Effector memory CD8-positive, alpha-beta T cell (primary cell): ENCODE data around the gene PSTPIP1.

Experiments
- ATAC-seq: fragments of 150-1000 bp; cut with Tn5 transposase; replicated peaks from 2 replicates; pipeline ENCODE4 v1.10.0; 2021; ENCODE audit warnings: mild to moderate bottlenecking, moderate library complexity
- DNase-seq, 3 experiments: peaks; one replicate each; pipeline ENCODE4 v3.0.0; 2021
- H3K27ac Mint-ChIP-seq, 2 donors: one replicate each; pipeline ENCODE4 v1.8.0; 2022; ENCODE audit warnings: mild to moderate bottlenecking in 2 of 2, mixed read lengths in 2 of 2, moderate library complexity in 2 of 2
- H3K27me3 Mint-ChIP-seq, 2 donors: one replicate each; pipeline ENCODE4 v1.8.0; 2022; ENCODE audit warnings: mixed read lengths in 2 of 2
- H3K36me3 Mint-ChIP-seq: one replicate; pipeline ENCODE4 v1.8.0; 2022; ENCODE audit warnings: mild to moderate bottlenecking, moderate library complexity, mixed read lengths; ENCODE audit not compliant: insufficient read depth
- H3K4me1 Mint-ChIP-seq, 2 donors: one replicate each; pipeline ENCODE4 v1.8.0; 2022; ENCODE audit warnings: low read depth in 2 of 2, mixed read lengths in 2 of 2
- H3K4me3 Mint-ChIP-seq, 2 donors: one replicate each; pipeline ENCODE4 v1.8.0; 2022; ENCODE audit warnings: mild to moderate bottlenecking in 2 of 2, mixed read lengths in 2 of 2, moderate library complexity in 2 of 2
- H3K9me3 Mint-ChIP-seq, 2 donors: one replicate each; pipeline ENCODE4 v1.8.0; 2022; ENCODE audit warnings: mixed read lengths in 2 of 2

The PSTPIP1 gene

GRCh38 chr15:77069521-77070121 lies 74.7 kb downstream of the PSTPIP1 start:
- Mint-ChIP-seq H3K9me3 (no peaks in the 10 kb centered on the region), H3K27ac (peak overlapping the region; percentile 72 to 85), H3K4me1 (peaks cover 12 to 15% of the 10 kb centered on the region in 2 donors), H3K4me3 (peak overlapping the region; percentile 76 to 77), H3K27me3 (peaks cover 0 to 4% of the 10 kb centered on the region in 2 donors), H3K36me3 (peaks cover 4% of the 10 kb centered on the region)
- ATAC-seq (no peak), DNase-seq (no peak)

- peak overlapping the region; percentile 76 to 77 for H3K4me3 Mint-ChIP-seq
- peaks cover 0 to 9% of the 10 kb centered on the region in 2 donors for H3K27me3 Mint-ChIP-seq
- H3K27ac Mint-ChIP-seq = peak overlapping the region; percentile 72 to 85
- DNase-seq (peak in 1 of 3 experiments; percentile 28), ATAC-seq (no peak)
- peaks cover 12 to 15% of the 10 kb centered on the region in 2 donors for H3K4me1 Mint-ChIP-seq
- no peaks in the 10 kb centered on the region for H3K9me3 Mint-ChIP-seq
- peaks cover 8% of the 10 kb centered on the region for H3K36me3 Mint-ChIP-seq
These were observed 75.2 kb downstream of the PSTPIP1 start for GRCh38 chr15:77070180-77070494.

DNA sequence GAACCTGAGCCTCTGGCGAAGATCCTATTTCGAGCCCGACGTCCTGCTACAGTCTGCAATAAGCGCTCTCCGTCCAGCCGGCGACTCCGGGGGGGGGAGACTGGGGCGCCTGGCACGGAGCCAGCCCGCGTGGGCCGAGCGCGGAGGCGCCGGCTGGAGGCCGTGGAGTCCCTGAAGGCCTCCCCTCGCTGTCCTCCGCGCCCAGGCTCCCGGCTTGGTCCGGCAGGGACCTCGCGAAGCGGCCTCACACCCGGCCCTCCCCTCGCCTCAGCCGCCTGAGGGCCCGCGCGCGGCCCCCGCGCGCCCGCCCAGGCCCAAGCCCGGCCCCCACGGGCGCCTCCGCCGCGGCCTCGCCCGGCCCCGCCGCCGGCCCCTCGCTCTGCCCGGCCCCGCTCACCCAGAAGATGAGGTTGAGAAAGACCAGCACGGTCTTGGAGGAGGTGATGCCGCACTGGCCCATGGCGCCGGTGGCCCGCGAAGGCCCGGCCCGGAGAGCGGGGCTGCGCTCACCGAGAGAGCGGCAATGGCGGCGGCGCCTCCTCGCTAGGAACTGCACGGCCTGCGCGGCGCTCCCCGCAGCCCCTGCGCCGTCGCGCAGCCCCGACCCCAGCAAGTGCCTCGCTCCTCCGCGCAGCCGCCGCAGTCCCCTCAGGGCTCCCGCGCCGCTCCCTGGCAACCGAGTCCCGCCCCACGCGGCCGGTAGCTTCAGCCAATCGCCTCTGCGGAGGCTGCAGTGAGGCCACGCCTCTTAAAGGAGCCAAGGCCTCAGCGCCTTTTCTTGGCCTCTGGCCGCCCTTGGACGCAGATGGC lies 75.8 kb downstream of the PSTPIP1 start, which contains the start of gene TSPAN3:
Gene TSPAN3, minus strand, starts transcription at position 615 of the 810 bp plus-strand sequence. Its CDS starts 155 bp downstream, at position 460.
- ATAC-seq = peak; percentile 98
- peaks cover 0 to 15% of the 10 kb centered on the region in 2 donors for H3K27me3 Mint-ChIP-seq
- H3K4me1 Mint-ChIP-seq = peaks cover 12 to 15% of the 10 kb centered on the region in 2 donors
- H3K36me3 Mint-ChIP-seq = peaks cover 9% of the 10 kb centered on the region
- no peaks in the 10 kb centered on the region for H3K9me3 Mint-ChIP-seq
- H3K4me3 Mint-ChIP-seq = peak within 1 kb of the TSS; percentile 77 to 82
- H3K27ac Mint-ChIP-seq = peak within 1 kb of the TSS; percentile 72 to 85
- peak; percentile 90 to 91 (median 91) for DNase-seq

DNA sequence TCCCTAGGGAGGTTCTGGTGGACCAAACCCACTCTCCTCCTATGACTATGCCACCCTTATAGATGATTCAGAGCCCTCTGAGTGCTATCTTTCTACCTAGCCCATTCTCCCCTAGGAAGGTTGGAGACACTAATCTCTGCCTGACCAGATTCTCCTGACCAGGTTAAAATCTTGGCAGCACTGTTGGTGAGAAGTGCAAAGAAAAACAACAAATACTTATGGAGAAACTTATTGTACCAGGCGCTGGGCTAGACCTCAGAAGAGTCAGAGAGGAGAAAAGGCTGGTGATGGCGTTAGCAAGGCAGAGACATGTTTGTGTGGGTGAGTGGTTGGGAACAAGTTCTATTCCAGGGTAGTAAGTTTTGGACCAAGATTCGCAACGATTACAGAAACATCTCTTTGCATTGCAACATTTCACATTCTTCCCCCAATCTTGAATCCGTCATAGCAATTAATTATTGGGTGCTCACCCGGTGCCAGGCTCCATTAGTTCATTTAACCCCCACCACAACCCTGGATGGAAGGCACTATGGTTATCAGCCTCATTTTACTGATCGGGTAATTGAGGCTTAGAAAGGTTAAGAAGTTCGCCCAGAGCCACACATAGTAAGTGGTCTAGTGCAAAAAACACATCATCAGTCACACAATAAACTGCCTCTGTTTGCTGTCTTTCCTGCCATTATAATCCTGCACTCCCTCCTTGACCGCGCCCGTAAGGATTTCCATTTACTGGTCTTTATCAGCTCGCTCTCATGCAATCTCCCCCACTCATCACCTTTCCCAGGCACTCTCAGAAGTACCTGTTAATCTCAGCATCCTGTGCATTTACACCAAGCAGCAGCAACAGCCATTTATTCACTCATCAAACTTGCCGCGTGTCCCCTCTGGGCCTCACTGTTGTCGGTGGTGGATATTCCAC lies 76.6 kb downstream of the PSTPIP1 start:
- ATAC-seq = no peak
- peak overlapping the region; percentile 77 to 82 for H3K4me3 Mint-ChIP-seq
- DNase-seq = no peak
- peak overlapping the region; percentile 49 to 72 for H3K27ac Mint-ChIP-seq
- H3K9me3 Mint-ChIP-seq = no peaks in the 10 kb centered on the region
- H3K36me3 Mint-ChIP-seq = peaks cover 9% of the 10 kb centered on the region
- H3K27me3 Mint-ChIP-seq = peaks cover 0 to 15% of the 10 kb centered on the region in 2 donors
- H3K4me1 Mint-ChIP-seq = peaks cover 12 to 15% of the 10 kb centered on the region in 2 donors

- H3K36me3 Mint-ChIP-seq = peaks cover 9% of the 10 kb centered on the region
- peaks cover 0 to 15% of the 10 kb centered on the region in 2 donors for H3K27me3 Mint-ChIP-seq
- no peaks in the 10 kb centered on the region for H3K9me3 Mint-ChIP-seq
- no peak overlapping the region for H3K4me3 Mint-ChIP-seq
- peaks cover 11 to 13% of the 10 kb centered on the region in 2 donors for H3K4me1 Mint-ChIP-seq
- H3K27ac Mint-ChIP-seq = peak overlapping the region in 1 of 2 donors; percentile 75
- no peak for ATAC-seq
- no peak for DNase-seq
These were observed 79.4 kb downstream of the PSTPIP1 start for GRCh38 chr15:77074350-77074749.

GRCh38 chr15:77075528-77075927 lies 80.6 kb downstream of the PSTPIP1 start:
- peaks cover 5 to 8% of the 10 kb centered on the region in 2 donors for H3K4me1 Mint-ChIP-seq
- H3K27ac Mint-ChIP-seq = no peak overlapping the region
- ATAC-seq = no peak
- no peak overlapping the region for H3K4me3 Mint-ChIP-seq
- H3K27me3 Mint-ChIP-seq = peaks cover 0 to 15% of the 10 kb centered on the region in 2 donors
- no peaks in the 10 kb centered on the region for H3K9me3 Mint-ChIP-seq
- DNase-seq = no peak
- peaks cover 9% of the 10 kb centered on the region for H3K36me3 Mint-ChIP-seq

- DNase-seq (no peak), ATAC-seq (no peak)
- Mint-ChIP-seq H3K27me3 (peaks cover 0 to 15% of the 10 kb centered on the region in 2 donors), H3K27ac (no peak overlapping the region), H3K4me3 (no peak overlapping the region), H3K4me1 (peaks cover under 1 to 4% of the 10 kb centered on the region in 2 donors), H3K36me3 (peaks cover 5% of the 10 kb centered on the region), H3K9me3 (no peaks in the 10 kb centered on the region)
These were observed 81.5 kb downstream of the PSTPIP1 start for GRCh38 chr15:77076323-77076915.

GRCh38 chr15:77081971-77082370 lies 87.0 kb downstream of the PSTPIP1 start:
- ATAC-seq = no peak
- no peak for DNase-seq
- no peaks in the 10 kb centered on the region for H3K27me3 Mint-ChIP-seq
- no peaks in the 10 kb centered on the region for H3K9me3 Mint-ChIP-seq
- H3K4me3 Mint-ChIP-seq = no peak overlapping the region
- H3K27ac Mint-ChIP-seq = no peak overlapping the region
- peaks cover 9 to 16% of the 10 kb centered on the region in 2 donors for H3K4me1 Mint-ChIP-seq
- no peaks in the 10 kb centered on the region for H3K36me3 Mint-ChIP-seq

GRCh38 chr15:77083381-77084160 lies 88.6 kb downstream of the PSTPIP1 start:
- Mint-ChIP-seq H3K36me3 (no peaks in the 10 kb centered on the region), H3K4me3 (peak overlapping the region; percentile 72 to 77), H3K9me3 (no peaks in the 10 kb centered on the region), H3K4me1 (peaks cover 9 to 16% of the 10 kb centered on the region in 2 donors), H3K27me3 (no peaks in the 10 kb centered on the region), H3K27ac (peak overlapping the region; percentile 56 to 91)
- peak; percentile 97 for ATAC-seq
- peak; percentile 36 to 52 (median 50) for DNase-seq

GRCh38 chr15:77084436-77084835 lies 89.5 kb downstream of the PSTPIP1 start:
- no peaks in the 10 kb centered on the region for H3K36me3 Mint-ChIP-seq
- no peaks in the 10 kb centered on the region for H3K27me3 Mint-ChIP-seq
- H3K27ac Mint-ChIP-seq = no peak overlapping the region
- no peaks in the 10 kb centered on the region for H3K9me3 Mint-ChIP-seq
- no peak for ATAC-seq
- DNase-seq = no peak
- H3K4me3 Mint-ChIP-seq = no peak overlapping the region
- H3K4me1 Mint-ChIP-seq = peaks cover 9 to 16% of the 10 kb centered on the region in 2 donors

DNA sequence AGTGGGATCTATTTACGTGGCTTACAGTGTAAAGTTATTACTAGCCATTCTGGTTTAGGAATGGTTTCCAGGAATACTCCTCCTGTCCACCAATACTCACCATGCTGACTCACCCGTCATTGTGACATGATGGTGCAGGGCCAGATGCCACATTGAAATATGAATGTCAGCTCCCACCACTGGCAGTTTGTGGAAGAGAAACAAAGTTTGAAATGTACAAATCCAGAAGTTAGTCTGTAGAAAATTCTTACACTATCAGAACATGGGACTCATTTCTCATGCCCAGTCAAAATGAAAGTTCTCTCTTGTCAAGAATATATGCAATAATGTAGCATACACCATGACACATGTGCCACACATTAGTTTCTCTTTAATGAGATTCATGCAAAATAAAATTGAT lies 90.4 kb downstream of the PSTPIP1 start:
- Mint-ChIP-seq H3K36me3 (no peaks in the 10 kb centered on the region), H3K9me3 (no peaks in the 10 kb centered on the region), H3K27me3 (no peaks in the 10 kb centered on the region), H3K27ac (no peak overlapping the region), H3K4me1 (peaks cover 9 to 16% of the 10 kb centered on the region in 2 donors), H3K4me3 (no peak overlapping the region)
- no peak for ATAC-seq
- no peak for DNase-seq
